ENCODE data around the gene CELF2.

The CELF2 gene

GRCh38 chr10:11213137-11213536 lies 195.5 kb downstream of the CELF2 start:
- no peak overlapping the region for H3K4me2 ChIP-seq (ENCODE audit: insufficient read depth, low read length)
- peaks cover 45% of the 10 kb centered on the region for H4K20me1 ChIP-seq (ENCODE audit: insufficient read depth, low read length)
- no peak for ATAC-seq (ENCODE audit: insufficient read depth, low read depth)
- no peak overlapping the region for H3K9ac ChIP-seq (ENCODE audit: low read depth, low read length)
- no peak overlapping the region for H2AFZ ChIP-seq (ENCODE audit: low read depth, low read length)
- no peaks in the 10 kb centered on the region for H3K9me3 ChIP-seq (ENCODE audit: insufficient read depth, low read length, severe bottlenecking)
- no peaks in the 10 kb centered on the region for H3K27me3 ChIP-seq (ENCODE audit: insufficient read depth, low read length, poor library complexity)
- H3K27ac ChIP-seq (ENCODE audit: low read length) = peak overlapping the region; percentile 35; the same call in 1 of the 2 replicates
- no peak for DNase-seq
- H3K36me3 ChIP-seq (ENCODE audit: insufficient read depth, low read length) = peaks cover 55% of the 10 kb centered on the region
- TF ChIP-seq CTCF (IDR thresholded peaks at IDR 0.05; ENCODE audit: borderline replicate concordance, extremely low read depth, low read length, poor library complexity, severe bottlenecking) (no peak), EZH2 (IDR thresholded peaks at IDR 0.05; ENCODE audit: borderline replicate concordance, low read depth, low read length, severe bottlenecking) (no peak)
- peaks cover 96% of the 10 kb centered on the region for H3K79me2 ChIP-seq (ENCODE audit: insufficient read depth, low read length)
- H3K4me3 ChIP-seq (ENCODE audit: low read depth in 1 of 2, low read length in 2 of 2) = no peak overlapping the region
- peaks cover 34% of the 10 kb centered on the region for H3K4me1 ChIP-seq (ENCODE audit: insufficient read depth, low read length)

DNA sequence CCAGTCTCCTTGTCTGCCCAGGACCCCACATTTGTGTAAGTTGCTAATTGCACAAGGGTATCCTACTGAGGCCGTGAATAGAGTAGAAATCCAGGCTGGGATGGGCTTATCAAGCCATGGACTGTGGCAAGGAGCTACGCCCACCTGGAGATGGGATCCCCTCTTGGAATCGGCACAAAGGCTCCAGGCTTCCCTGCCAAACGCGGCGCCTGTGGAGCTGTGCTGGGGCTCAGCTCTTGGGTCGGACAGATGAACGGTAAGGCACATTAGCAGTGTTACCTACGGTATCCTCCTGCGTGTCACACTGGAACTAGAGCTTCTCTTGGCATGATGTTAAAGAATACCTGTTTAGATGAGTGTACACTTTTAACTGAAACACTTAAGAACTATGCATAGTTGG lies 196.7 kb downstream of the CELF2 start:
- peaks cover 63% of the 10 kb centered on the region for H3K36me3 ChIP-seq (ENCODE audit: insufficient read depth, low read length)
- H2AFZ ChIP-seq (ENCODE audit: low read depth, low read length) = no peak overlapping the region
- H3K27me3 ChIP-seq (ENCODE audit: insufficient read depth, low read length, poor library complexity) = no peaks in the 10 kb centered on the region
- no peak overlapping the region for H3K4me3 ChIP-seq (ENCODE audit: low read depth in 1 of 2, low read length in 2 of 2)
- no peak for TF ChIP-seq EZH2 (IDR thresholded peaks at IDR 0.05; ENCODE audit: borderline replicate concordance, low read depth, low read length, severe bottlenecking)
- no peak for TF ChIP-seq CTCF (IDR thresholded peaks at IDR 0.05; ENCODE audit: borderline replicate concordance, extremely low read depth, low read length, poor library complexity, severe bottlenecking)
- peaks cover 35% of the 10 kb centered on the region for H4K20me1 ChIP-seq (ENCODE audit: insufficient read depth, low read length)
- no peaks in the 10 kb centered on the region for H3K9me3 ChIP-seq (ENCODE audit: insufficient read depth, low read length, severe bottlenecking)
- DNase-seq (no peak), ATAC-seq (ENCODE audit: insufficient read depth, low read depth) (no peak)
- H3K4me1 ChIP-seq (ENCODE audit: insufficient read depth, low read length) = peaks cover 21% of the 10 kb centered on the region
- H3K79me2 ChIP-seq (ENCODE audit: insufficient read depth, low read length) = peaks cover 87% of the 10 kb centered on the region
- H3K4me2 ChIP-seq (ENCODE audit: insufficient read depth, low read length) = no peak overlapping the region
- H3K27ac ChIP-seq (ENCODE audit: low read length) = no peak overlapping the region
- H3K9ac ChIP-seq (ENCODE audit: low read depth, low read length) = no peak overlapping the region

- no peaks in the 10 kb centered on the region for H3K27me3 ChIP-seq (ENCODE audit: insufficient read depth, low read length, poor library complexity)
- peaks cover 32% of the 10 kb centered on the region for H4K20me1 ChIP-seq (ENCODE audit: insufficient read depth, low read length)
- peaks cover 84% of the 10 kb centered on the region for H3K79me2 ChIP-seq (ENCODE audit: insufficient read depth, low read length)
- H2AFZ ChIP-seq (ENCODE audit: low read depth, low read length) = no peak overlapping the region
- H3K9me3 ChIP-seq (ENCODE audit: insufficient read depth, low read length, severe bottlenecking) = no peaks in the 10 kb centered on the region
- H3K36me3 ChIP-seq (ENCODE audit: insufficient read depth, low read length) = peaks cover 71% of the 10 kb centered on the region
- TF ChIP-seq CTCF (IDR thresholded peaks at IDR 0.05; ENCODE audit: borderline replicate concordance, extremely low read depth, low read length, poor library complexity, severe bottlenecking) = no peak
- TF ChIP-seq EZH2 (IDR thresholded peaks at IDR 0.05; ENCODE audit: borderline replicate concordance, low read depth, low read length, severe bottlenecking) = no peak
- no peak overlapping the region for H3K27ac ChIP-seq (ENCODE audit: low read length)
- DNase-seq (no peak), ATAC-seq (ENCODE audit: insufficient read depth, low read depth) (no peak)
- H3K4me3 ChIP-seq (ENCODE audit: low read depth in 1 of 2, low read length in 2 of 2) = no peak overlapping the region
- no peak overlapping the region for H3K4me2 ChIP-seq (ENCODE audit: insufficient read depth, low read length)
- no peak overlapping the region for H3K9ac ChIP-seq (ENCODE audit: low read depth, low read length)
- peaks cover 10% of the 10 kb centered on the region; the same call in 1 of the 2 replicates for H3K4me1 ChIP-seq (ENCODE audit: insufficient read depth, low read length)
These were observed 197.8 kb downstream of the CELF2 start for GRCh38 chr10:11215471-11215870.

GRCh38 chr10:11217521-11217920 lies 199.8 kb downstream of the CELF2 start:
- no peaks in the 10 kb centered on the region for H3K9me3 ChIP-seq (ENCODE audit: insufficient read depth, low read length, severe bottlenecking)
- H3K79me2 ChIP-seq (ENCODE audit: insufficient read depth, low read length) = peaks cover 84% of the 10 kb centered on the region
- no peaks in the 10 kb centered on the region for H3K4me1 ChIP-seq (ENCODE audit: insufficient read depth, low read length)
- H3K36me3 ChIP-seq (ENCODE audit: insufficient read depth, low read length) = peaks cover 76% of the 10 kb centered on the region
- no peak for TF ChIP-seq CTCF (IDR thresholded peaks at IDR 0.05; ENCODE audit: borderline replicate concordance, extremely low read depth, low read length, poor library complexity, severe bottlenecking)
- TF ChIP-seq EZH2 (IDR thresholded peaks at IDR 0.05; ENCODE audit: borderline replicate concordance, low read depth, low read length, severe bottlenecking) = no peak
- DNase-seq = no peak
- H3K4me2 ChIP-seq (ENCODE audit: insufficient read depth, low read length) = no peak overlapping the region
- H4K20me1 ChIP-seq (ENCODE audit: insufficient read depth, low read length) = peaks cover 24% of the 10 kb centered on the region
- H3K9ac ChIP-seq (ENCODE audit: low read depth, low read length) = no peak overlapping the region
- H3K4me3 ChIP-seq (ENCODE audit: low read depth in 1 of 2, low read length in 2 of 2) = no peak overlapping the region
- H2AFZ ChIP-seq (ENCODE audit: low read depth, low read length) = no peak overlapping the region
- ATAC-seq (ENCODE audit: insufficient read depth, low read depth) = no peak
- H3K27ac ChIP-seq (ENCODE audit: low read length) = no peak overlapping the region
- H3K27me3 ChIP-seq (ENCODE audit: insufficient read depth, low read length, poor library complexity) = no peaks in the 10 kb centered on the region

All from DND-41 (cell line).